Activated B cell treated with CpG ODN at 0.5 μM for 24 hours (primary cell): Measurements from ENCODE around the gene ITGAV. TPM values are rescaled to one million over a fixed set of nuclear protein-coding genes. Genes with fewer than 3 reads are reported as not detected.

Experiments used
- ATAC-seq: fragments of 200-7000 bp; cut with Tn5 transposase; one replicate; pipeline ENCODE4 v1.10.0; 2021; ENCODE audit warnings: low read depth, mild to moderate bottlenecking, moderate library complexity
- CTCF ChIA-PET: fragments of 350-600 bp; sonication (Branson Sonifier 250); formaldehyde crosslinking; loops from one replicate; lab custom pipeline; 2021; ENCODE audit warnings: antibody characterized with exemption; lab: Charles Lee
- POLR2A ChIA-PET: fragments of 350-600 bp; sonication (Branson Sonifier 250); formaldehyde crosslinking; loops from one replicate; lab custom pipeline; 2021; ENCODE audit warnings: antibody characterized with exemption; lab: Charles Lee
- DNase-seq: peaks from one replicate; pipeline ENCODE4 v3.0.0; 2022
- H3K27ac Mint-ChIP-seq: one replicate; pipeline ENCODE4 v1.8.0; 2020; ENCODE audit warnings: mixed read lengths
- H3K27me3 Mint-ChIP-seq: one replicate; pipeline ENCODE4 v1.8.0; 2021; ENCODE audit warnings: mixed read lengths
- H3K36me3 Mint-ChIP-seq: one replicate; pipeline ENCODE4 v1.8.0; 2021; ENCODE audit warnings: low read depth, mixed read lengths
- H3K4me1 Mint-ChIP-seq: one replicate; pipeline ENCODE4 v1.8.0; 2021; ENCODE audit warnings: mixed read lengths
- H3K4me3 Mint-ChIP-seq: one replicate; pipeline ENCODE4 v1.8.0; 2020; ENCODE audit warnings: mild to moderate bottlenecking, mixed read lengths
- H3K9me3 Mint-ChIP-seq: one replicate; pipeline ENCODE4 v1.8.0; 2020; ENCODE audit warnings: mixed read lengths
- CTCF ChIP-seq: fragments of 200-600 bp; IDR thresholded peaks from one replicate; pipeline ENCODE4 v1.8.0; 2022; ENCODE audit warnings: antibody characterized with exemption, mild to moderate bottlenecking
- intact Hi-C: fragments of 100-400 bp; cut with micrococcal nuclease; formaldehyde crosslinking; loops from one replicate; pipeline ENCODE4 v1.15.1; 2024
- total RNA-seq: library from RNA; stranded (reverse); gene quantifications from 2 replicates; pipeline ENCODE4 v1.2.3, GENCODE V29; 2022

Gene ITGAV
- total RNA-seq, 1 donor from 2014 or later: 4.1 TPM

GRCh38 chr2:186592137-186592875, 2.5 kb downstream of the ITGAV start:
- intact Hi-C loops: loop anchor here (5.0 kb wide), 1 partner anchor 85 kb away; no protein-coding TSS in a partner anchor
- no peaks in the 10 kb centered on the region for H3K9me3 Mint-ChIP-seq
- no peaks in the 10 kb centered on the region for H3K36me3 Mint-ChIP-seq
- CTCF ChIA-PET: no interaction called here
- no peaks in the 10 kb centered on the region for H3K27me3 Mint-ChIP-seq
- TF ChIP-seq CTCF: no peak
- POLR2A ChIA-PET: no interaction called here
- ATAC-seq (no peak), DNase-seq (no peak)
- peaks cover 22% of the 10 kb centered on the region for H3K4me1 Mint-ChIP-seq
- H3K27ac Mint-ChIP-seq: no peak overlapping the region
- H3K4me3 Mint-ChIP-seq: no peak overlapping the region

- Mint-ChIP-seq H3K36me3 (no peaks in the 10 kb centered on the region), H3K4me3 (no peak overlapping the region), H3K9me3 (no peaks in the 10 kb centered on the region), H3K27me3 (no peaks in the 10 kb centered on the region), H3K27ac (no peak overlapping the region), H3K4me1 (peaks cover 22% of the 10 kb centered on the region)
- no peak for ATAC-seq
- POLR2A ChIA-PET: no interaction called here
- CTCF ChIA-PET: no interaction called here
- no peak for DNase-seq
- TF ChIP-seq CTCF: no peak
- intact Hi-C loops: loop anchor here (5.0 kb wide), 1 partner anchor 86 kb away; no protein-coding TSS in a partner anchor
Measured at GRCh38 chr2:186593523-186593922, 3.7 kb downstream of the ITGAV start.

GRCh38 chr2:186594001-186594722, 4.3 kb downstream of the ITGAV start:
- Mint-ChIP-seq H3K27ac (no peak overlapping the region), H3K36me3 (no peaks in the 10 kb centered on the region), H3K4me1 (peaks cover 18% of the 10 kb centered on the region), H3K9me3 (no peaks in the 10 kb centered on the region), H3K4me3 (no peak overlapping the region), H3K27me3 (no peaks in the 10 kb centered on the region)
- DNase-seq: no peak
- CTCF ChIA-PET: no interaction called here
- intact Hi-C loops: loop anchor here (2.0 to 5.0 kb wide), 2 partner anchors 15 to 87 kb away; no protein-coding TSS in a partner anchor
- POLR2A ChIA-PET: no interaction called here
- ATAC-seq: no peak
- TF ChIP-seq CTCF: no peak

DNA sequence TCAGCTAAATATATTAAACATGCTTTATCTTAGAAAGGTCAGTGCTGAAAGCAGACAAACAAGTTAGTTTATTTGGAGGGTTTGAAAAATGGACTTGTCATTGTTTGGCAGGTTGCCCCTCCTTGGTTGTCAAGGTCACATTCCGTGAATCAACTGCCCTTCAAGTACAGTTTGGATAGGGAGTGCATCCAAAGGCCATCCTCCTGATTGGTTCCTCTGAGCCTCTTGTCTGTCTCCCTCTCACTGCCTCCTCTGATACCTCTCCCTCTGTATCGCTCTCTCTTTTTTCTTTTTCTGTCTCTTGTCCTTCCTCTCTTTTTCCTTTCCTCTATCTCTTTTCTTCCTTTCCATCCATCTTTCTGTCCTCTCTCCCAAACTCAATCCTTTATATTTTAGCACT, 5.4 kb downstream of the ITGAV start:
- no peaks in the 10 kb centered on the region for H3K36me3 Mint-ChIP-seq
- no peak overlapping the region for H3K27ac Mint-ChIP-seq
- DNase-seq: no peak
- no peaks in the 10 kb centered on the region for H3K27me3 Mint-ChIP-seq
- ChIA-PET POLR2A (no interaction called here), CTCF (no interaction called here)
- intact Hi-C loops: loop anchor here (2.0 kb wide), 1 partner anchor 14 kb away; no protein-coding TSS in a partner anchor
- H3K4me3 Mint-ChIP-seq: no peak overlapping the region
- no peaks in the 10 kb centered on the region for H3K9me3 Mint-ChIP-seq
- ATAC-seq: no peak
- peaks cover 15% of the 10 kb centered on the region for H3K4me1 Mint-ChIP-seq
- TF ChIP-seq CTCF: no peak

DNA sequence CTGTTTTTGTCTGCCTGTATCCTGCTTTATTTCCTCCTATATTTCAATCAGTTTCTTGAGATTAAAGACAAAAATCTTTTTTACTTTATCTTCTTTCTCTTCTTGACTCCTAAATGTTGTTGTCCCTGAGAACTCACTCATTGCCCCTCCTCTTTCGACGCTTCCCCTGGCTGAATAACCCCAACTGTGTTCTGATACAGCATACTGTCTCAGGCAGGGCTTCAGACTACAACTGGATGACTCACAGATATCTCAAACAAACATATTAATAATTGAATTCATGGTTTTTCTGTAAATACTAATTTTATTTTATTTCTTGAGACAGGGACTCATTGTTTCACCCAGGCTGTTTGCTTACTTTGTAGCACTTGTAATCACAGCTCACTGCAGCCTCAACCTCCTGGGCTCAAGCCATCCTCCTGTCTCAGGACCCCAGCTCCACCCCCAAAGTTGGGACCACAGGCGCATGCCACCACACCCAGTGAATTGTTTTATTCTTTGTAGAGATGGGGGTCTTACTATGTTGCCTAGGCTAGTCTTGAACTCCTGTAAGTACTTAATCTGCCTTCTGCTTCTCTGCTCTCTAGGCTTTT, 9.4 kb downstream of the ITGAV start:
- intact Hi-C loops: no loop called here
- Mint-ChIP-seq H3K36me3 (no peaks in the 10 kb centered on the region), H3K4me3 (no peak overlapping the region), H3K4me1 (no peaks in the 10 kb centered on the region), H3K27me3 (no peaks in the 10 kb centered on the region), H3K27ac (no peak overlapping the region), H3K9me3 (no peaks in the 10 kb centered on the region)
- ChIA-PET POLR2A (no interaction called here), CTCF (no interaction called here)
- no peak for ATAC-seq
- TF ChIP-seq CTCF: no peak
- DNase-seq: no peak
